H9 (cell line): ENCODE results near the gene PIGW. TPM values are rescaled to one million over a fixed set of nuclear protein-coding genes. Genes with fewer than 3 reads are reported as not detected.

Experiments
- DNase-seq: peaks from one replicate; pipeline ENCODE4 v3.0.0-alpha.2; 2017
- H2AFZ ChIP-seq: one replicate; pipeline ENCODE4 v1.6.1; 2013; ENCODE audit warnings: mild to moderate bottlenecking, low read length, control low read depth, moderate library complexity
- H2AK5ac ChIP-seq: 2 replicates; pipeline ENCODE4 v1.6.1; 2013; ENCODE audit warnings: low read length, control low read depth, mixed read lengths; ENCODE audit not compliant: insufficient read length
- H2BK120ac ChIP-seq: one replicate; pipeline ENCODE4 v1.6.1; 2013; ENCODE audit warnings: low read depth, mild to moderate bottlenecking, low read length, control low read depth, inconsistent platforms; ENCODE audit not compliant: poor library complexity, severe bottlenecking
- H2BK12ac ChIP-seq: 2 replicates; pipeline ENCODE4 v1.6.1; 2013; ENCODE audit warnings: low read length, control low read depth, mixed read lengths, low read depth; ENCODE audit not compliant: insufficient read length
- H2BK15ac ChIP-seq: 2 replicates; pipeline ENCODE4 v1.6.1; 2013; ENCODE audit warnings: low read depth, low read length, control low read depth
- H2BK20ac ChIP-seq: one replicate; pipeline ENCODE4 v1.6.1; 2013; ENCODE audit warnings: low read depth, mild to moderate bottlenecking, low read length, control low read depth, inconsistent platforms; ENCODE audit not compliant: poor library complexity, severe bottlenecking
- H2BK5ac ChIP-seq: 2 replicates; pipeline ENCODE4 v1.6.1; 2013; ENCODE audit warnings: low read length, control low read depth, mixed read lengths; ENCODE audit not compliant: insufficient read length
- H3K14ac ChIP-seq: 2 replicates; pipeline ENCODE4 v1.6.1; 2013; ENCODE audit warnings: low read length, control low read depth; ENCODE audit not compliant: insufficient read depth
- H3K18ac ChIP-seq: 2 replicates; pipeline ENCODE4 v1.6.1; 2013; ENCODE audit warnings: low read depth, mild to moderate bottlenecking, mixed read lengths, low read length, control low read depth; ENCODE audit not compliant: insufficient read length
- H3K23ac ChIP-seq: 2 replicates; pipeline ENCODE4 v1.6.1; 2013; ENCODE audit warnings: low read length, control low read depth, mixed read lengths, low read depth; ENCODE audit not compliant: insufficient read length
- H3K23me2 ChIP-seq: 2 replicates; pipeline ENCODE4 v1.6.1; 2013; ENCODE audit warnings: low read depth, mild to moderate bottlenecking, mixed read lengths, low read length, control low read depth; ENCODE audit not compliant: insufficient read length, poor library complexity, severe bottlenecking
- H3K27ac ChIP-seq: 2 replicates; pipeline ENCODE4 v1.5.1; 2013; ENCODE audit warnings: low read length, control low read depth, mixed read lengths, low read depth; ENCODE audit not compliant: insufficient read length
- H3K27me3 ChIP-seq: 2 replicates; pipeline ENCODE4 v1.6.1; 2013; ENCODE audit warnings: low read length, control low read depth, inconsistent platforms; ENCODE audit not compliant: insufficient read depth
- H3K4ac ChIP-seq: 2 replicates; pipeline ENCODE4 v1.6.1; 2013; ENCODE audit warnings: low read depth, mild to moderate bottlenecking, control low read depth, inconsistent platforms, low read length, moderate library complexity
- H3K4me1 ChIP-seq: 2 replicates; pipeline ENCODE4 v1.6.1; 2013; ENCODE audit warnings: low read length, control low read depth, inconsistent platforms; ENCODE audit not compliant: insufficient read depth
- H3K4me2 ChIP-seq: 2 replicates; pipeline ENCODE4 v1.6.1; 2013; ENCODE audit warnings: low read length, control low read depth, mixed read lengths; ENCODE audit not compliant: insufficient read length, insufficient read depth
- H3K56ac ChIP-seq: 2 replicates; pipeline ENCODE4 v1.6.1; 2013; ENCODE audit warnings: low read depth, mild to moderate bottlenecking, mixed read lengths, low read length, control low read depth; ENCODE audit not compliant: insufficient read length
- H3K79me1 ChIP-seq: 2 replicates; pipeline ENCODE4 v1.6.1; 2013; ENCODE audit warnings: low read depth, mild to moderate bottlenecking, moderate library complexity, low read length, control low read depth, inconsistent platforms; ENCODE audit not compliant: insufficient read depth, poor library complexity, severe bottlenecking
- H3K79me2 ChIP-seq: 2 replicates; pipeline ENCODE4 v1.6.1; 2013; ENCODE audit warnings: low read length, control low read depth, inconsistent platforms; ENCODE audit not compliant: insufficient read depth
- H3K9ac ChIP-seq: 2 replicates; pipeline ENCODE4 v1.6.1; 2013; ENCODE audit warnings: low read length, control low read depth, mixed read lengths; ENCODE audit not compliant: insufficient read length; ENCODE audit errors: extremely low read depth
- H3K9me3 ChIP-seq: one replicate; pipeline ENCODE4 v1.6.1; 2013; ENCODE audit warnings: low read depth, low read length, inconsistent platforms; ENCODE audit not compliant: control insufficient read depth
- H3T11ph ChIP-seq: one replicate; pipeline ENCODE4 v1.6.1; 2013; ENCODE audit warnings: mild to moderate bottlenecking, low read length, control low read depth, inconsistent platforms
- H4K20me1 ChIP-seq: one replicate; pipeline ENCODE4 v1.6.1; 2013; ENCODE audit not compliant: control insufficient read depth, insufficient read length, insufficient read depth
- H4K5ac ChIP-seq: 2 replicates; pipeline ENCODE4 v1.6.1; 2013; ENCODE audit warnings: low read depth, mild to moderate bottlenecking, mixed read lengths, low read length, control low read depth; ENCODE audit not compliant: insufficient read length
- H4K8ac ChIP-seq: replicated peaks from 2 replicates; pipeline ENCODE4 v1.6.1; 2013; ENCODE audit warnings: low read length, control low read depth, mixed read lengths, low read depth; ENCODE audit not compliant: insufficient read length
- H4K91ac ChIP-seq: 2 replicates; pipeline ENCODE4 v1.6.1; 2013; ENCODE audit warnings: low read depth, mild to moderate bottlenecking, moderate library complexity, mixed read lengths, low read length, control low read depth; ENCODE audit not compliant: insufficient read length
- H3K27ac Mint-ChIP-seq, 3 experiments: 2 replicates in 2 of 3; 3 replicates in 1 of 3; pipeline ENCODE4 v1.8.0; 2020 to 2021; ENCODE audit warnings: mixed read lengths in 3 of 3, mild to moderate bottlenecking in 1 of 3, moderate library complexity in 1 of 3
- H3K27me3 Mint-ChIP-seq: 2 replicates; pipeline ENCODE4 v1.8.0; 2021; ENCODE audit warnings: low read depth, mild to moderate bottlenecking, moderate library complexity, mixed read lengths
- H3K36me3 Mint-ChIP-seq, 3 experiments: 2 replicates in 2 of 3; 3 replicates in 1 of 3; pipeline ENCODE4 v1.8.0; 2020 to 2021; ENCODE audit warnings: low read depth in 3 of 3, mixed read lengths in 3 of 3; ENCODE audit not compliant: insufficient read depth in 1 of 3
- H3K4me1 Mint-ChIP-seq, 2 experiments: 2 replicates each; pipeline ENCODE4 v1.8.0; 2020; ENCODE audit warnings: mixed read lengths in 2 of 2
- H3K4me3 Mint-ChIP-seq, 2 experiments: 2 replicates in 1 of 2; 3 replicates in 1 of 2; pipeline ENCODE4 v1.8.0; 2020 to 2021; ENCODE audit warnings: mild to moderate bottlenecking in 2 of 2, mixed read lengths in 2 of 2, moderate library complexity in 1 of 2
- H3K9me3 Mint-ChIP-seq, 2 experiments: 2 replicates in 1 of 2; 3 replicates in 1 of 2; pipeline ENCODE4 v1.8.0; 2020; ENCODE audit warnings: mild to moderate bottlenecking in 2 of 2, mixed read lengths in 2 of 2, moderate library complexity in 1 of 2
- CTCF ChIP-seq: fragments of 200-600 bp; sonication (generic); conservative IDR thresholded peaks from 3 replicates; pipeline ENCODE4 v1.8.0; 2021; ENCODE audit warnings: antibody characterized with exemption, mild to moderate bottlenecking
- WGBS: extraction: QIAGEN DNeasy Blood & Tissue Kit; methylation state at CpG from one replicate; pipeline ENCODE4 v1.1.7; 2013; ENCODE audit warnings: missing lambda C conversion rate, low lambda C conversion rate, mixed read lengths; ENCODE audit not compliant: insufficient read length; ENCODE audit errors: extremely low coverage; 5-methylcytosine and 5-hydroxymethylcytosine counted together
- total RNA-seq: library from RNA; stranded (reverse); gene quantifications from 2 replicates; pipeline ENCODE4 v1.2.1, GENCODE V29; 2021

The PIGW gene
- total RNA-seq, 1 experiment from 2014 or later = 26.2 TPM

GRCh38 chr17:36500745-36501225 lies 34.0 kb upstream of the PIGW start:
- Mint-ChIP-seq H3K9me3 (no peaks in the 10 kb centered on the region), H3K27ac (no peak overlapping the region), H3K4me1 (no peaks in the 10 kb centered on the region), H3K4me3 (no peak overlapping the region), H3K36me3 (peaks cover 36 to 84% (median 82%) of the 10 kb centered on the region in 3 experiments; a peak in 6 of 7 replicates), H3K27me3 (no peaks in the 10 kb centered on the region; the same call in 1 of the 2 replicates)
- Histone ChIP-seq H3K79me2 (no peaks in the 10 kb centered on the region), H4K91ac (no peak overlapping the region), H3K4ac (no peak overlapping the region), H2BK12ac (no peak overlapping the region), H4K20me1 (peaks cover 2% of the 10 kb centered on the region), H2BK5ac (no peak overlapping the region), H3K56ac (no peak overlapping the region), H2BK120ac (no peak overlapping the region), H3K23me2 (no peaks in the 10 kb centered on the region), H2AFZ (no peak overlapping the region), H3K14ac (no peak overlapping the region; the same call in 1 of the 2 replicates), H3K18ac (no peak overlapping the region), H3K9me3 (no peaks in the 10 kb centered on the region), H2AK5ac (no peak overlapping the region), H3K23ac (no peak overlapping the region), H3T11ph (no peak overlapping the region), H4K5ac (no peak overlapping the region), H3K27me3 (no peaks in the 10 kb centered on the region), H2BK15ac (no peak overlapping the region), H3K79me1 (no peaks in the 10 kb centered on the region), H3K4me1 (no peaks in the 10 kb centered on the region), H3K4me2 (no peak overlapping the region), H3K27ac (no peak overlapping the region), H4K8ac (no peak overlapping the region), H2BK20ac (no peak overlapping the region), H3K9ac (no peak overlapping the region)
- TF ChIP-seq CTCF = no peak
- DNase-seq = peak; percentile 28
- no CpG with 5 or more reads among the region's 15 CpGs for WGBS
